Peyer's patch (tissue), 4 donors: ENCODE results near the gene KLHL6.

Experiments used
- CTCF ChIP-seq, 6 experiments: fragments of 450-650 bp in 4 of 6; fragments of 200-600 bp in 2 of 6; sonication (generic) in 1 of 6; IDR thresholded peaks; one replicate each; pipeline ENCODE4 v1.5.1; 2017 to 2019; ENCODE audit warnings: antibody characterized with exemption in 6 of 6, mild to moderate bottlenecking in 3 of 6, moderate library complexity in 1 of 6
- POLR2A ChIP-seq, 2 donors: fragments of 450-650 bp; IDR thresholded peaks; one replicate each; pipeline ENCODE4 v1.5.1; 2017; ENCODE audit warnings: antibody characterized with exemption in 2 of 2, mild to moderate bottlenecking in 2 of 2, moderate library complexity in 2 of 2

DNA sequence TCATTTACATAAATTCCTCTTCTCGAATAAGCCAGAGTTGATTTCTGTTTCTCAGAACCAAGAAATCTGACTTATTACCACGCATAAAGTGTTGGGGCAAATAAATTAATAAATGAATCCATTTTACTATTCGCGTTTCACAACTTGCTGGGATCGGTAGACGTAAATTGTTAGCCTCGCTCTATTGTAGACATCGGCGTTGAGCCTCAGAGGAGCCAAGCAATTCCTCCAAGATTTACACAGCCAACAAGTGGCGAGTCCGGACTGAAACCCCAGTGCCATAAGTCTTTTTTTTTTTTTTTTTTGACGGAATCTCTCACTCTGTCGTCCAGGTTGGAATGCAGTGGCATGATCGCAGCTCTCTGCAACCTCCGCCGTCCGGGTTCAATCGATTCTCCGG is 8.9 kb downstream of the KLHL6 start:
- TF ChIP-seq CTCF (IDR thresholded peaks at IDR 0.05): no peak
- no peak for TF ChIP-seq POLR2A (IDR thresholded peaks at IDR 0.05)
